Posterior cingulate gyrus (tissue), 11 donors: ENCODE measurements around the gene CPLX3.
"Not testable (repeated sequence)": the region's sequence is repeated elsewhere in the genome, so short reads cannot be mapped to it uniquely, and the experiment has no call there.

ENCODE experiments used
- DNase-seq, 10 donors: peaks; one replicate each; pipeline versions ENCODE4 v3.0.0 to v3.0.0-alpha.2; 2020 to 2021; ENCODE audit warnings: mixed read lengths in 3 of 10
- intact Hi-C: fragments of 100-400 bp; cut with DNase I; formaldehyde crosslinking; loops from one replicate; pipeline ENCODE4 v1.15.1; 2023

CPLX3 gene

DNA sequence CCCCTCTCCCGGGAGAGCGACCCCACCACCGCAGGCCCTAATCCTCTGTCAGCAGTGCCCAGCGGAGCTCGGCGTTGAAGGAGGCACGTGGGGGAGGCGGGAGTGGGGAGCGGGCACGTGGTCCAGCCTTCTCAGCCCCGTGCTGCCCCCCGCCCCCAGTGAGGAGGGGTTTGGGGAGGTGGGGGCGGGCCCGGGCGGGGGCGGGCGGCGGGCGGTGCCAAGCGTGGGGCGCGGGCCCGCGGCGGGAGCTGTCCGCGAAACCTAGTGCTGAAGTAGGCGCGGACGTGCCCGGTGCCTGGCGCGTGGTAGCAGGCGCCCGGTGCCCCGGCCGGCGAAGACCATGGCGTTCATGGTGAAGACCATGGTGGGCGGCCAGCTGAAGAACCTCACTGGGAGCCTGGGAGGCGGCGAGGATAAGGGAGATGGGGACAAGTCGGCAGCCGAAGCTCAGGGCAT is at the start of gene CPLX3:
TSS of gene CPLX3 (plus strand) at position 264 of the 456 bp plus-strand sequence. CDS start at position 341, 77 bp downstream.
- intact Hi-C loops: no loop called here
- peak in 3 of 10 donors; percentile 36 to 74 (median 46) for DNase-seq

DNA sequence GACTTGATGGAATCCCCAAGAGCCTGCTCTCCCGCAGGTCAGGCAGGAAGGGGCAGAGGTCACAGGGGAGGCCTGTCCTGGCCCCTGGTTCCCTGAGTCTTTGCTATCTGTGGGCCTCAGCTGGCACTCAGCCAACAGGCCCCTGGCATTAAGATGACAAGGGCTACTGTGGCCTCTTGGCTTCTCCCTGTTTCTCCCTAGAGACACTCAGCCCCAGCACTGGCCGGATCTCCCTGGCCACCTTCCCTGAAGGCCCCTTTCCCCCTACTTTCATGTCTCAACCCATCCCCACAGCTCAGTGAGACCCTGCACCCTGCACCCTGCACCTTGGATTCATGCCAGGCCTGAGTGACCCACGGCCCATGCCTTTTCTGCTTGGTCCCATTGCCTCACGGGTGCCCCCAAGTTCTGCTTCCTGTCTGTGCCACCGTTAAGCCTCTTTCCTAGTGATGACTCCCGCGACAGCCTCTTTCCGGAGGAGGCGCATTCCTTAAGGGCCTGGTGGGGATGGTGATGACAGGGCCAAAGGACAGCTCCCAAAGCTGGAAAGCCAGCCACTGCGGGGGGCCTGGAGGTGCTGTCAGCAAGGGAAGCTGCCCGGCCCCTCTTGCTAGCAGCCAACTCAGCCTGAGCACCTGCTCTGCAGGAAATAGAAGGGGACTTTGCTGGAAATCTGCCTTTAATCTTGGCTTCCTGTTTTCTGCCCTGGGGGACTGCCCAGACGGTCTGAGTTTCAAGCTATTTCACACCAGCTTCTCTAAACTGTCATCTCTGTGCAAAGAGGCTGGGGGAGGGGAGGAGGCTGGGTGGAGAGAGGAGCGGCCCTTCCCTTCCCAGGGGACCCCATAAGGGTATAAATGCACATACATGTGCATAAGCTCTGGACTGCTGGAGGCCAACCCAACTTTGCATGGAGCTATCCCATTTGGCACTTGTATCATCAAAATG is 49.3 kb upstream of the CPLX3 start:
- DNase-seq: no peak
- intact Hi-C loops: no loop called here

- no peak for DNase-seq
- intact Hi-C loops: no loop called here
Observed at GRCh38 chr15:74777769-74778598, 48.4 kb upstream of the CPLX3 start.

DNA sequence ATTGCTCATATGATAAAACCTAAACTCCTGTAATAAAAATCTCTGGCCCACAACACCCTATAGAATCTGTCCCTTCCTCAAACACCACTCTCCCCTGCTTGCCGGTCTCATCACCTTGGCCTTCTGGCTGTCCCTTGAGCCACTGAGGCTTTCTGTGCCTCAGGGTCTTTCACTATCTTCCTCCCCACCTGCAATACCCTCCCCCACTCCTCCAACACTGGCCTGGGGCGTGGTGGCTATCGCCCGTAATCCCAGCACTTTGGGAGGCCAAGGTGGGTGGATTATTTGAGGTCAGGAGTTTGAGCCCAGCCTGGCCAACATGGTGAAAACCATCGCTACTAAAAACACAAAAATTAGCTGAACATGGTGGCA is 47.8 kb upstream of the CPLX3 start:
- intact Hi-C loops: no loop called here
- DNase-seq: no peak

- DNase-seq: no peak
- intact Hi-C loops: no loop called here
Observed at GRCh38 chr15:74779162-74779648, 47.2 kb upstream of the CPLX3 start.

DNA sequence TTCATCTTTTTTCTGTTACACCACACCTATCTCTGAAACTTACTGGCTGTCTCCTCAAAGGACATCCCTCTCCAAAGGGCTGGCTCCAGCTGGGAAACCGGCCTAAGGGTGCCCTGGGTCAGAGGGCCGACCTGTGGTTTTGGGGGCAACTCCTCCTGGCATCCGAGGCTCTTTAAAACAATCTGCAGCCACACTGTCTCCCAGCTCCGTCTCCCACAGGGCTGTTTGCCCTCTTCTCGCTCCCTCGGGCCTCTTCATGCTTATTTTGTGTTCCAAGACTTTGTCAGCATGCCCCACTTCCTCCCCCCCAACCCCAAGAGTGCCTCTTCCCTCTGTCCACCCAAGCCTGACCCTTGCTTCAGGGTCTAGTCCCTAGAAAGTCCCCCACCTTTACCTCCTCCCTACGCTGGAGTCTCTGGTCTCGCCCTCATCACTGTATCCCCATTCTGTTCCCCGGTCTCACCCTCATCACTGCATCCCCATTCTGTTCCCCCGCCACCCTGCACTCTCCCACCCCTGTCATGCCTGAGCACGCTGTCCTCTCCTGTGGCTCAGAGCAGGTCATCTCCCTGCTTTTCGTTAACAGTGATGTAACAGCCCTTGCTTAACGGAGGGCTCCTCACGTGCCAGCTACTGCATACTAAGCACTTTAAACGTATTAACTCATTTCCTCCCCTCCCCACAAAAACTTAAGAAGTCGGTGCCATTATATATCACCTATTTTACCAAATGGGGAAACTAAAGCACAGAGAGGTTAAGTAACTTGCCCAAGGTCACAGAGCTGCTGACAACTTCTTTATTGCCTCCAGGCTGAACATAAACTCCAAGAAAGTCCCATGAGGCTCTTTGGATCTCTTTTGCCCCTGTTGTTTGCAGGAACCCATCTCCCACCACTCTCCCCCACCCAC is 45.6 kb upstream of the CPLX3 start:
- intact Hi-C loops: loop anchor here (5.0 kb wide), 2 partner anchors 62 to 122 kb away; partner anchors contain the start of gene ULK3
- no peak for DNase-seq

DNA sequence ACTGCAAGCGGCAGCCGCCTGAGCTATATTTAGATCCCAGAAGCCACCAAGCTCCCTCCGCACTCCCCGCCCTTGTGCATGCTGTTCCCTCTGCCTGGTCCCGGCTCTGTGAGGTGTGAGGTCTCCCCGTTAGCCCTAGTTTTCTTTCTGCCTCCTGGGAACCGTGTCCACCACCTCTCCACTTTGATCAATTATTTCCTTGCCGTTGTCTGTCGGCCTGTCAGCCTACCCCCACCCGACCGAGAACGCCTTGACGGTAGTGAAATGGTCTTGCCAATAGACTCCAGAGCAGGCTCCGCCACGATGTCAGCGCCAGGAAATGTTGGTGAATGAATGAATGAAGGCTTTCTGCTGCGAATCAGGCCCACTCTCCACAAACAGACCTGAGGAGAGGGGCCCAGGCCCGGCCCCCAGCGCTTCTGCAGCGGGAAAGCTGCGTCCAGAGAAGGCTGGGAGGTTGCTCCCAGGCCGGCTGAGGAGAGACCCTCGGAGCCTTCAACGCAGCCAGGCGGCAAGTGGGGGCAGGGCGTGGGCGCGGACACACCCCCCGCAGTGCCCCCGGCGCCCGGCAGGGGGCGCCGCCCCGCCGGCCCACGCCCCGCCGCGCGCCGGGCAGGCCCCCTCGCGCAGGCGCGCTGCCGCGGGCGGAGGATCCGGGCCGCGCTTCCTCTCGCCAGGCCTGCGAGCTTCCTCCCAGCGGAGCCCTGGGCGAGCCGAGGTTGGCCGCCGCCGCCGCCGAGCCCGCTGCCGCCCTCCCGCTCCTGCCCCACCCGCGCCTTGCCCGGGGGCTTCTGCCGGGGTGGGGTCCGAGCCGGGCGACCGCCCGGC is 44.8 kb upstream of the CPLX3 start, which contains the start of gene CSK:
TSS of gene CSK (plus strand) at position 650 of the 828 bp plus-strand sequence. CDS start 16,218 bp downstream, outside the sequence.
- intact Hi-C loops: loop anchor here (5.0 kb wide), 2 partner anchors 61 to 121 kb away; partner anchors contain the start of gene ULK3
- peak in 8 of 10 donors; percentile 43 to 96 (median 62) for DNase-seq

- no peak for DNase-seq
- intact Hi-C loops: loop anchor here (5.0 kb wide), 2 partner anchors 60 to 120 kb away; partner anchors contain the start of gene ULK3
Observed at GRCh38 chr15:74782259-74783071, 44.0 kb upstream of the CPLX3 start.

DNA sequence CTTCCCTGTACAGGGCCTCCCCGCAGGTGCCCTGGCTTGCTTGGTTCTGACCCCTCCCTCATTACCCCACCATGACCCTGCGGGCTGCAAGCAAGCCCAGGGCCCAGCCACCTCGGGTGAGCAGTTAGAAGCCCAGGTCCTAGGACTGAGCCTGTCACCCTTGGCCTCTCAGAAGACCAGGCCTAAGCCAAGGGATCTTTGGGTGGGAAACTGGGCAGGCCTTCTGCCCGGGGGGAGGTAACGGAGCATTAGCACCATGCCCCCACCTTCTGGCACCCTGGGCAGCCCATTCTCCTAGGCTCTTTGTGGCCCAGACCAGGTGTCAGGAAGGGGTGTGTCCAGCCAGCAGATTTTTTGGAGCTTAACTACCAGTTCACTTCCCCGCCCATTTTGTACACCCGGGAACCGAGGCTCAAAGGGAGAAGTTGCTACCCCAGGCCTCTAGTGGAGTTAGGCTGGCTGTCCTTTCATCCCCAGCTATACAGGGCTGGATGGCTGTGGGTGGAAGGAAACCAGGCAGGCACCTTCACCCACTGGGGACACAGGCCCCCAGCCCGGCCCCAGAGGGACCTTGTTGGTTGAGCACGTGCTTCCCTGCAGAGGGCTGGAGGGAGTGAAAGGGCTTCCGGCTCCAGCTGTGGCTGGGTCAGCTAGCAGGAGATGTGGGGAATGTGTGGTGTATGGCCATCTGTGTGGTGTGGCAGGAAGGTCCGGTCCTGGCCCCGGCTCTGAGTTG is 43.2 kb upstream of the CPLX3 start:
- intact Hi-C loops: loop anchor here (5.0 kb wide), 2 partner anchors 59 to 119 kb away; partner anchors contain the start of gene ULK3
- DNase-seq: no peak

GRCh38 chr15:74783808-74784175 is 42.6 kb upstream of the CPLX3 start:
- intact Hi-C loops: loop anchor here (5.0 kb wide), 2 partner anchors 59 to 119 kb away; partner anchors contain the start of gene ULK3

DNA sequence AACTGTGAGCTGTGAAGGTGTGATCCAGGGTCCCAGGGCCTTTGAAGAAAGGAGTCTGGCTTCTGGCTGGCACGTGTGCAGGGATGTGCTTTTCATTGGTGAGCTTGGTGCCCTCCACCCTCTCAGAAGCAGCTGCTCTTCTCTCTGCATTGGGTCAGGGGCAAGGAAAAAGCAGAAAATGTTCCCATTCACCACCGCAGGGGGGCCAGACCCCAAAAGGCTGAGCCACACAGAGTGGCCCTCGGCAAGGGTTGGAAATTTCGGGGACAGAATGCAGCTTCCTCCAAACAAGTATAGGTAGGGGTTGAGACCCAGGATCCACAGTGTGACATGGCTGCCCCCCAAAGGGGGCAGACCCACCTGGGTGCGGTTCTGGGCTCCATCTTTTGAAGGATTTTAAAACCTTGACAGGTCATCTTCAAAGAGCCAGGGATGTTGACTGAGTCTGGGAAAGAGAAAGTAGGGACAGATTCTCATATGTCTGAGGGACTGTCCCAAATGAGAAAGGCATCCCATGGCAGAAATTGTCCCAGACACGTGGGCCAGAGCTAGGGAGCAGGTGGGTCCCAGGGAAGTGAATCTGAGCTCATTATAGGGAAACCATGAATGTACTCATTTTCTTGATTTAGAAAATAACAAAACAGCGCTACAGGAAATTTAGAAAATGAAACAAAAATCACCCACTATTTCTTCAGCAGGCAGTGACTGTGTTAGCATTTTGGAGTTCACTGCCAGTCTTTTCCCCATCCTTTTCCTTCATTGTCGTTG is 41.8 kb upstream of the CPLX3 start:
- intact Hi-C loops: loop anchor here (5.0 kb wide), 2 partner anchors 58 to 118 kb away; partner anchors contain the start of gene ULK3
- DNase-seq: no peak

More at GRCh38 chr15:74783808-74784175, 42.6 kb upstream of the CPLX3 start:
- DNase-seq: no peak

DNA sequence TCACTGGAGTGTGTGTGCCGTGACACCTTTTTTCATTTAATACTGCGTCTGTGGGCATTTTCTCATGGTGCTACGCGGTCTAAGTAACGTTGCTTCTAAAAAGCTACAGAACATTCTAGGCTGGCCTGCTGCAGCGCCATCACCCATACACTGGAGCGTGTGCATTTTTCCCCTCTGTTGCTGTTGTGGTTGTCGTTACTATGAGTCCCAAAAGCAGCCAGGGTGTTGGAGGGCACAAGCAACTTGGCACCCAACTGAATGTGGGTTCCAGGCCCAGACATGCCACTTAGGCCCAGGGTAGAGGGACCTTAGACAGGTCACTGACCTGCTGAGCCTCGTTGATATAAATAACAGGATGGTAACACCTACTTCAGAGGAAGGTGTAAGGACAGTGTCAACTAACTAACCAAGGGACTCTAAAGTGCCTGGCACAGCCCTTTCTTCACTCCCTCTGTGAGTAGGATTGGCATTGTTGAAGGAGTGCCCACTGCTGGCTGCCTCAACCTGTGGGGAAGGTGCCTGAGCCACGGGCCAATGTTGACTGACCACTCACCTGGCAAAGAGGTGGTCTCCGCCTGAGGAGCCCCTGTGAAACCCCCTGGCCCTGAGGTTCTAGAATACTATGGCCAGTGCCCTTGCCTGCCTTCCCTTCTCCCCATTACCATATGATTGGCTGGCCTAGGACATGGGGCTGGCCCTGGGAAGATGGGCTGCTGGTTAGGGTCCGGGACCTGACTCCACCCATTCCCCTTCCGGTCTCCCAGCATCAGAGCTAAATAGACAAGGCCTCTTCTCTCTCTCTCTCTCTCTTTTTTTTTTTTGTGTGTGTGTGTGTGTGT is 41.0 kb upstream of the CPLX3 start:
- intact Hi-C loops: no loop called here
- DNase-seq: no peak

DNA sequence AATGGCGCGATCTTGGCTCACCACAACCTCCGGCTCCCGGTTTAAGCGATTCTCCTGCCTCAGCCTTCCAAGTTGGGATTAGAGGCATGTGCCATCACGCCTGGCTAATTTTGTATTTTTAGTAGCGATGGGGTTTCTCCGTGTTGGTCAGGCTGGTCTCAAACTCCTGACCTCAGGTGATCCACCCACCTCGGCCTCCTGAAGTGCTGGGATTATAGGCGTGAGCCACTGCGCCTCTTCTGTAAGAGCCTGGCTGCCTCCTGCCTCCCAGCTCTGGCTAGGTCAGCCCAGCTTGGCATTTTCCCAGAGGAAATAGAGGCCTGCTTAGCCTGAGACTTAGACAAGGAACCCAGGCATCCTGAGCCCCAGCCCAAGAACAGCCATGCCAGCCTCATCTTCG is 40.3 kb upstream of the CPLX3 start:
- intact Hi-C loops, DNase-seq: not testable (repeated sequence)

DNA sequence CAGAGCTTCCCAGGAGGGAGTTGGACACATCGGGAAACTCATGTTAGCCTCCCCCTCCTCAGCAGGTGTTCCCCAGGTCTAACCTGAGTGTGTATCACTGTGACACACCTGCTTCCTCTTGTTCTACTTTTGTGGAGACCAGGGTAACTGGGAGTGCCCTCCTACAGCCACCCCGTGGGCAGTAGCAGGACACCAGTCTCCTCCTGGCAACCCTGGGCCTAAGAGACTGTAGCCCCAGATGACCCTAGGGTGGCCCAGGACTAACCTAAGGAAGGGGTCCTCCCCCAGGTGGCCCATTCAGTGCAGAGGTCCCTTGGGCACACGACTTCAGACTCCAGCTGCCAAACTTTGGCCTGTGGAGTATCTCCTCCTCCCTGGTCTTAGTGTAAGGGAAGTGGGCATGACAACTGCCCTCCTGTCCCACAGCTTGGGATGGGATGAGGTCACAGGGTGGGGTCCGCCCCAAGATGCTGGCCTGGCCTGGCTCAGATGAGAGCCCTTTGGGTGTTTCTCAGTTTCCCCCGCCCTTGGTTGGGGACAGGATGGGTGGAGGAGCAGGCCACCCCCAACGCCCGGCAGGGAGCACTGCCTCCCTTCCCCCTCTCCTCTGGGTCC is 39.8 kb upstream of the CPLX3 start:
- intact Hi-C loops: no loop called here
- DNase-seq: no peak
